Measurements from ENCODE around the gene MET. TPM values are rescaled to one million over a fixed set of nuclear protein-coding genes. Genes with fewer than 3 reads are reported as not detected.

MET gene
- total RNA-seq, 2 experiments from 2014 or later = 0.16 to 0.27 TPM

- no peak overlapping the region for H3K27ac Mint-ChIP-seq
- intact Hi-C loops (cut with micrococcal nuclease) = loop anchor here (10.0 kb wide), 1 partner anchor 107 kb away; the partner anchor contains the start of gene MET
- CTCF ChIA-PET = no interaction called here
- POLR2A ChIA-PET = no interaction called here
- TF ChIP-seq CTCF (IDR thresholded peaks at IDR 0.05) = no peak
- ATAC-seq (no peak), DNase-seq (no peak)
- H3K27me3 Mint-ChIP-seq = peaks cover 2% of the 10 kb centered on the region
- no peak overlapping the region for H3K4me3 Mint-ChIP-seq
- H3K9me3 Mint-ChIP-seq = no peaks in the 10 kb centered on the region
- peaks cover 4% of the 10 kb centered on the region for H3K4me1 Mint-ChIP-seq (ENCODE audit: low read depth)
- no peaks in the 10 kb centered on the region for H3K36me3 Mint-ChIP-seq (ENCODE audit: low read depth)
Measured at GRCh38 chr7:116781584-116781983, 109.6 kb downstream of the MET start.

- H3K27ac Mint-ChIP-seq = no peak overlapping the region
- no peak for TF ChIP-seq CTCF (IDR thresholded peaks at IDR 0.05)
- H3K9me3 Mint-ChIP-seq = no peaks in the 10 kb centered on the region
- H3K27me3 Mint-ChIP-seq = peaks cover 2% of the 10 kb centered on the region
- CTCF ChIA-PET = interaction anchor here (0.6 kb wide), 1 partner anchor 110 kb away, joined by 3 read pairs; the partner anchor contains the start of gene MET
- H3K4me1 Mint-ChIP-seq (ENCODE audit: low read depth) = peaks cover 3% of the 10 kb centered on the region
- no peaks in the 10 kb centered on the region for H3K36me3 Mint-ChIP-seq (ENCODE audit: low read depth)
- POLR2A ChIA-PET = no interaction called here
- DNase-seq (no peak), ATAC-seq (no peak)
- intact Hi-C loops (cut with micrococcal nuclease) = loop anchor here (10.0 kb wide), 1 partner anchor 107 kb away; the partner anchor contains the start of gene MET
- H3K4me3 Mint-ChIP-seq = no peak overlapping the region
Measured at GRCh38 chr7:116782177-116782711, 110.2 kb downstream of the MET start.

- ATAC-seq (no peak), DNase-seq (no peak)
- ChIA-PET POLR2A (no interaction called here), CTCF (interaction anchor here (0.7 kb wide), 1 partner anchor 9 kb away, joined by 3 read pairs; no protein-coding TSS in a partner anchor)
- intact Hi-C loops (cut with micrococcal nuclease) = loop anchor here (10.0 kb wide), 1 partner anchor 109 kb away; the partner anchor contains the start of gene MET
- Mint-ChIP-seq H3K4me3 (no peak overlapping the region), H3K27me3 (peaks cover 2% of the 10 kb centered on the region), H3K4me1 (ENCODE audit: low read depth) (no peaks in the 10 kb centered on the region), H3K36me3 (ENCODE audit: low read depth) (no peaks in the 10 kb centered on the region), H3K9me3 (no peaks in the 10 kb centered on the region), H3K27ac (no peak overlapping the region)
- no peak for TF ChIP-seq CTCF (IDR thresholded peaks at IDR 0.05)
Measured at GRCh38 chr7:116783666-116784318, 111.8 kb downstream of the MET start.

GRCh38 chr7:116784647-116785046, 112.7 kb downstream of the MET start:
- H3K27me3 Mint-ChIP-seq = peaks cover 2% of the 10 kb centered on the region
- H3K36me3 Mint-ChIP-seq (ENCODE audit: low read depth) = no peaks in the 10 kb centered on the region
- no peak overlapping the region for H3K27ac Mint-ChIP-seq
- H3K4me1 Mint-ChIP-seq (ENCODE audit: low read depth) = no peaks in the 10 kb centered on the region
- no peaks in the 10 kb centered on the region for H3K9me3 Mint-ChIP-seq
- CTCF ChIA-PET = interaction anchor here (0.9 to 3.1 kb wide), 2 partner anchors 193 to 224 kb away, joined by 3 to 29 read pairs; no protein-coding TSS in a partner anchor
- POLR2A ChIA-PET = interaction anchor here (0.6 kb wide), 1 partner anchor 20 kb away, joined by 3 read pairs; no protein-coding TSS in a partner anchor
- DNase-seq (no peak), ATAC-seq (no peak)
- intact Hi-C loops (cut with micrococcal nuclease) = loop anchor here (5.0 to 10.0 kb wide), 2 partner anchors 110 to 192 kb away; partner anchors contain the start of gene MET
- H3K4me3 Mint-ChIP-seq = no peak overlapping the region
- TF ChIP-seq CTCF (IDR thresholded peaks at IDR 0.05) = no peak

- POLR2A ChIA-PET = no interaction called here
- Mint-ChIP-seq H3K27ac (no peak overlapping the region), H3K27me3 (peaks cover 2% of the 10 kb centered on the region), H3K4me1 (ENCODE audit: low read depth) (no peaks in the 10 kb centered on the region), H3K9me3 (no peaks in the 10 kb centered on the region), H3K36me3 (ENCODE audit: low read depth) (no peaks in the 10 kb centered on the region), H3K4me3 (no peak overlapping the region)
- CTCF ChIA-PET = interaction anchor here (1.4 to 3.1 kb wide), 3 partner anchors 12 to 194 kb away, joined by 3 to 29 read pairs (median 3); no protein-coding TSS in a partner anchor
- DNase-seq (no peak), ATAC-seq (no peak)
- intact Hi-C loops (cut with micrococcal nuclease) = loop anchor here (5.0 to 10.0 kb wide), 2 partner anchors 111 to 194 kb away; partner anchors contain the start of gene MET
- TF ChIP-seq CTCF (IDR thresholded peaks at IDR 0.05) = no peak
Measured at GRCh38 chr7:116785843-116786242, 113.8 kb downstream of the MET start.
